Measurements from ENCODE around the gene ATXN1.

The ATXN1 gene

GRCh38 chr6:16670617-16671051 lies 90.6 kb downstream of the ATXN1 start:
- FAIRE-seq = no peak

- FAIRE-seq = no peak
Measured at GRCh38 chr6:16670183-16670582, 91.1 kb downstream of the ATXN1 start.

- no peak for FAIRE-seq
Measured at GRCh38 chr6:16669227-16669626, 92.0 kb downstream of the ATXN1 start.

- FAIRE-seq = no peak
Measured at GRCh38 chr6:16667509-16667908, 93.8 kb downstream of the ATXN1 start.

- FAIRE-seq = no peak
Measured at GRCh38 chr6:16665992-16666391, 95.3 kb downstream of the ATXN1 start.

- no peak for FAIRE-seq
Measured at GRCh38 chr6:16665182-16665581, 96.1 kb downstream of the ATXN1 start.

GRCh38 chr6:16663901-16664300 lies 97.4 kb downstream of the ATXN1 start:
- no peak for FAIRE-seq

- no peak for FAIRE-seq
Measured at GRCh38 chr6:16660157-16660497, 101.1 kb downstream of the ATXN1 start.

GRCh38 chr6:16659466-16660156 lies 101.6 kb downstream of the ATXN1 start:
- FAIRE-seq = no peak

GRCh38 chr6:16658348-16659034 lies 102.8 kb downstream of the ATXN1 start:
- no peak for FAIRE-seq

- FAIRE-seq = no peak
Measured at GRCh38 chr6:16657768-16658167, 103.5 kb downstream of the ATXN1 start.

- no peak for FAIRE-seq
Measured at GRCh38 chr6:16656451-16656850, 104.8 kb downstream of the ATXN1 start.

GRCh38 chr6:16654701-16655100 lies 106.6 kb downstream of the ATXN1 start:
- FAIRE-seq = no peak

- FAIRE-seq = no peak
Measured at GRCh38 chr6:16653226-16653625, 108.0 kb downstream of the ATXN1 start.

GRCh38 chr6:16651871-16652270 lies 109.4 kb downstream of the ATXN1 start:
- no peak for FAIRE-seq

GRCh38 chr6:16649890-16650289 lies 111.4 kb downstream of the ATXN1 start:
- no peak for FAIRE-seq

GRCh38 chr6:16649241-16649640 lies 112.0 kb downstream of the ATXN1 start:
- no peak for FAIRE-seq

- no peak for FAIRE-seq
Measured at GRCh38 chr6:16648003-16648402, 113.3 kb downstream of the ATXN1 start.

GRCh38 chr6:16647422-16647821 lies 113.8 kb downstream of the ATXN1 start:
- FAIRE-seq = no peak

- FAIRE-seq = no peak
Measured at GRCh38 chr6:16644540-16645250, 116.6 kb downstream of the ATXN1 start.

GRCh38 chr6:16639684-16640480 lies 121.4 kb downstream of the ATXN1 start:
- no peak for FAIRE-seq

- no peak for FAIRE-seq
Measured at GRCh38 chr6:16637635-16638034, 123.6 kb downstream of the ATXN1 start.

Measured in colon (tissue), 2 donors.